Right cardiac atrium (tissue), 5 donors: ENCODE results near the gene CARD9. TPM values are rescaled to one million over a fixed set of nuclear protein-coding genes. Genes with fewer than 3 reads are reported as not detected.

Experiments
- ATAC-seq, 2 donors: fragments of 200-7000 bp; cut with Tn5 transposase; one replicate each; pipeline versions ENCODE4 v1.8.0 to v1.9.1; 2020; ENCODE audit warnings: moderate library complexity in 2 of 2, mild to moderate bottlenecking in 1 of 2
- DNase-seq, 3 donors: peaks; one replicate each; pipeline ENCODE4 v3.0.0-alpha.2; 2020
- H3K27ac ChIP-seq: one replicate; pipeline ENCODE4 v1.5.1; 2013; ENCODE audit warnings: mild to moderate bottlenecking, low read length, control low read depth, moderate library complexity
- H3K27me3 ChIP-seq: one replicate; pipeline ENCODE4 v1.6.1; 2013; ENCODE audit not compliant: control insufficient read depth, insufficient read depth
- H3K4me1 ChIP-seq: one replicate; pipeline ENCODE4 v1.6.1; 2013; ENCODE audit warnings: low read length; ENCODE audit not compliant: control insufficient read depth, insufficient read depth
- H3K4me3 ChIP-seq: one replicate; pipeline ENCODE4 v1.5.1; 2013; ENCODE audit warnings: low read length, control low read depth
- H3K9me3 ChIP-seq: one replicate; pipeline ENCODE4 v1.6.1; 2013; ENCODE audit warnings: low read length; ENCODE audit not compliant: control insufficient read depth
- WGBS: extraction: QIAGEN DNeasy Blood & Tissue Kit; methylation state at CpG from one replicate; pipeline ENCODE4 v1.1.7; 2013; 5-methylcytosine and 5-hydroxymethylcytosine counted together
- intact Hi-C, 4 donors: fragments of 100-400 bp; cut with DNase I; formaldehyde crosslinking; loops; one replicate each; pipeline versions ENCODE4 v1.11.0 to v1.14.0; 2022 to 2023
- polyA plus RNA-seq: library from polyadenylated mRNA; stranded (reverse); fragments of 200-250 nt; gene quantifications from one replicate; pipeline ENCODE4 v1.2.3, GENCODE V29; 2013
- total RNA-seq, 4 donors: library from RNA; stranded (reverse); fragmentation: NEBNext Ultra II Directional; extraction: Animal tissue kit (Norgen Biotek cat#: 25700); gene quantifications; one replicate each; pipeline ENCODE4 v1.2.1, GENCODE V29; 2021
- donor health status: healthy with polysubstance abuse.
- donor health status: DM: no; HTN: yes; CAD: no.
- donor health status: DM: no; HTN: no; CAD: no.
- donor health status: DM: no; HTN: yes; CAD: no; lungs with severe emphysema.
- donor health status: DM: yes; HTN: yes; CAD: no.

CARD9 gene
- total and polyA plus RNA-seq, 5 donors = 0.68 to 2.1 (median 0.78) TPM

DNA sequence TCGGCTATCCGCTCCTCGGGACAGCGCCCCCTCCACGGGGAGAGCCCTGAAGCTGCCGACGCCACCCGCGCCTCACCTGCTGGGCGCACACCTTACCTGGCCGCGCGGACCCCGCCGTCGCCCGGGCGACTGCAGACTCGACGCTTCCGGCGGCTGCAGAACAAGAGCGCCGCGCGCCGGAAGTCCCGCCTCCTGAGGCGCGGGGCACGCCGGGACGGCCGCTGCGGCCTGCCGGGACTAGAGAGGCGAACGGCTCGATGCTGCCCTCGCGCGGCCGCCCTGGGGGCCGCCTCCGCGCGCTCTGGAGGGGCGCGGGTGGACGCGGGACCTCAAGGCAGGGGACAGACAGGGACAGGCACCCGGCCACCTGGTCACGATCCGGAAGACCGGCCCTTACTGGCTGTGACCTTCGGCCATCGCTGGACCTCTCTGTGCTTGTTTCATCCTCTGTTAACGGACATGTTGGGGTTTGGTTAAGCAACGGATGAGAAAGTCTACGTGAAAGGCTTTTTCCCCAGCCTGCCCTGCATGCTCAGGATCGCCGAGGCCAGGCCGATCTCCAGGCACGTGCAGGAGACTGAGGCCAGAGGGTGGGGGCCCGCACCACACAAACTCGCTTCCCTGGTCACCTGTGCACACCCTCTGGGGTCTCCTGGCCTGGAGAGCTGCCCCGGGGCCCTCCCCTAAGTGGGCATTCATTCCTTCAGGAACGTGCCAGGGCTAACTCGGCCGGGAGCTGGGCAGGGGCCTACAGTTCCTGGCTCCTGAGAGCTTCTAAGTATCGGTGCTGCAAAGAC is 26.8 kb upstream of the CARD9 start, which contains the start of gene SNAPC4:
Gene SNAPC4, minus strand, starts transcription at position 133 of the 797 bp plus-strand sequence. CDS start 1,742 bp downstream, outside the sequence.
- 5% methylated on average over 71 of the region's 71 CpGs for WGBS
- intact Hi-C loops = loop anchor here in 2 of 4 donors (5.0 kb wide), 1 partner anchor 88 kb away; no protein-coding TSS in a partner anchor
- Histone ChIP-seq H3K9me3 (no peaks in the 10 kb centered on the region), H3K27ac (no peak within 1 kb of the TSS), H3K4me3 (peak within 1 kb of the TSS; percentile 82), H3K4me1 (no peaks in the 10 kb centered on the region), H3K27me3 (no peaks in the 10 kb centered on the region)
- peak; percentile 90 to 92 for ATAC-seq
- peak; percentile 88 to 96 (median 95) for DNase-seq

DNA sequence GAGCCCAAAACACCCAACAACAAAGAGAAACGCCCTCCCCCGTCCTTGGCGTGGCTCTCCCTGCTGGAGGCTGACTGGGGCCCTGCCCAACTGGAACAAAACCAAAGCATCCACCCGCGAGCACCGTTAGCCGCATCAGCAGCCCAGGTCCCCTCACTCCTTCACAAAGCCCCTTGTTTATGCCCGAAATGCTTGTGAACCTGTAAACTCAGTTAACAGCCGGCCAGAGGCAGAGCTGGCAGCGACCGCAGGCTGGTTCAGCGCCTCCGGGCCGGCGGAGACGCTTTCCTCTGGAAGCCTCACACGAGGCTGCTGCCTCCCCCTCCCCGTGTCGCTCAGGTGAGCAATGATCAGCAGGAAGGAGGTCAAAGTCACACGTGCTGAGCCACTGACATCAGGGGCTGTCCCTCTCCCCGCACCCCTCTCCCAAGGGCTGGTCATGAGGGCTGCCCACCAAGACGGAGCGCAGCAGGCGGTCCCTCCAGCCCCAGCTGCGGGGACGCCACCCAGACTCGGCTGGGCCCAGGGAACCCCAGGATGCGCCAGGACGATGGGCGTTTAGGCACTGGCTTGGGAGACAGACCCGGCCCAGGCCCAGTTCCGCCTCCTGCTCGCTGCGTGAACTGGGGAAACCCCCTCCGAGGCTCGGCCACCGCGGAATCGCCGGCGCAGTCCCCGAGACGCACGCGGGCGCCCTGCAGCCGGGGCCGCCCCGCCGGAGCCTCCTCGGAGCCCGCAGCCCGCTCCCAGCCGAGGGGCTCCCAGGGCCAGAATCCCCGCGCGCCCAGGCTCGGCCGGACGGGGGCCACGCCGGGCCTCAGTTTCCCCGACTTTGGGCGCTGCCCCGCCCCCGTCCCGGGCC is 25.9 kb upstream of the CARD9 start:
- H3K4me3 ChIP-seq = peak overlapping the region; percentile 82
- DNase-seq = peak in 1 of 3 donors; percentile 63
- no peaks in the 10 kb centered on the region for H3K4me1 ChIP-seq
- WGBS = under 1% methylated on average over 67 of the region's 67 CpGs
- H3K27ac ChIP-seq = no peak overlapping the region
- H3K9me3 ChIP-seq = no peaks in the 10 kb centered on the region
- peak; percentile 1 to 10 for ATAC-seq
- no peaks in the 10 kb centered on the region for H3K27me3 ChIP-seq
- intact Hi-C loops = loop anchor here in 2 of 4 donors (5.0 kb wide), 1 partner anchor 87 kb away; no protein-coding TSS in a partner anchor

DNA sequence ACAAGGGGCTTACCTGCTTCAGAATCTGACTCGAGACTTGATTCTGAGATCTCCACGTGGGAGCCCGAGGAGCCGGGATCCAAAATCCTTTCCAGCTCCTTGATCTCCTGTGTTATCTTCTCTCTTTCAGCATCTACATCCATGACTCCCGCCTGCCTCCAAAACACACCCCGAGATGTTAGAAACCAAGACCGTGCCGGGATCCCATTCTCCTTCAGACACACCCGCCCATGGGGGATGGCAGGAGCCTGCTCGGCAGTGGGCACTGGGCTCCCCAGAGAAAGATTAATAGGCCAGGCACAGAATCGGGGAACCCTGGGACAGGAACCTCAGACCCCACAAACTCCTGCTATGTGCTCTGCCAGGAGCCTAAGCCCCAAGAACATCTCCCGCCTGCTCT is 24.8 kb upstream of the CARD9 start:
- WGBS = 93% methylated on average over 12 of the region's 12 CpGs
- H3K27ac ChIP-seq = no peak overlapping the region
- H3K4me3 ChIP-seq = no peak overlapping the region
- no peaks in the 10 kb centered on the region for H3K4me1 ChIP-seq
- no peaks in the 10 kb centered on the region for H3K9me3 ChIP-seq
- no peaks in the 10 kb centered on the region for H3K27me3 ChIP-seq
- intact Hi-C loops = no loop called here
- ATAC-seq (no peak), DNase-seq (peak in 1 of 3 donors; percentile 27)

DNA sequence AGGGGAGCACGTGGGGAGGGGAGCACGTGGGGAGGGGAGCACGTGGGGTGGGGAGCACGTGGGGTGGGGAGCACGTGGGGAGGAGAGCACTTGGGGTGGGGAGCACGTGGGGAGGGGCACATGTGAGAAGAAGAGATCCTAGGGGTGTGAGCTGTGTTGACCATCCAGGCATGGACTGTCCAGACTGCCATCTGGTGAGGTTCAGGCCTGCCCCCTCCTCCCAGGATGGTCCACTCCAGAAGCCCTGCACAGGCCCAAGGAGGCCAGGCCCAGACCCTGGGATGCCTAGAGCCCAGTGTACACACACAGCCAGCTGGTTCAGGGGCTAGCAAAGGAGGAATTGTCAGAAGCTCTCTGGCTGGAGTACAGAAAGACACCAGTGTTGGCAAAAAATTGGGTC is 24.2 kb upstream of the CARD9 start:
- Histone ChIP-seq H3K4me1 (no peaks in the 10 kb centered on the region), H3K27me3 (no peaks in the 10 kb centered on the region), H3K27ac (no peak overlapping the region), H3K9me3 (no peaks in the 10 kb centered on the region), H3K4me3 (no peak overlapping the region)
- WGBS = 84% methylated on average over 6 of the region's 6 CpGs
- intact Hi-C loops = no loop called here
- DNase-seq (peak in 1 of 3 donors; percentile 37), ATAC-seq (no peak)

DNA sequence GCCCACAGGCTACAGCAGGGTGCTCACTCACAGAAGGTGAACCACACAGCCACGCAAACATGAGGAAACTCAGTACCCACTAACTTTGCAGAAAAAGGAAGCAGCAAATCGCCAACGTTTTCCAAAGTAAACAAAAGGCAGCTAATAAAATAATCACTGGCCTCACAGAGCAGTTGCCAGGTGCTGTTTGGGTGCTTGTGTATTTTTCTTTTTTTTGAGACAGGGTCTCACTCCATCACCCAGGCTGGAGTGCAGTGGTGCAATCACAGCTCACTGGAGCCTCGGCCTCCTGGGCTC is 22.7 kb upstream of the CARD9 start:
- 82% methylated on average over 4 of the region's 4 CpGs for WGBS
- H3K9me3 ChIP-seq = no peaks in the 10 kb centered on the region
- no peaks in the 10 kb centered on the region for H3K27me3 ChIP-seq
- H3K27ac ChIP-seq = no peak overlapping the region
- no peak for ATAC-seq
- no peak overlapping the region for H3K4me3 ChIP-seq
- intact Hi-C loops = no loop called here
- H3K4me1 ChIP-seq = no peaks in the 10 kb centered on the region
- DNase-seq = no peak

DNA sequence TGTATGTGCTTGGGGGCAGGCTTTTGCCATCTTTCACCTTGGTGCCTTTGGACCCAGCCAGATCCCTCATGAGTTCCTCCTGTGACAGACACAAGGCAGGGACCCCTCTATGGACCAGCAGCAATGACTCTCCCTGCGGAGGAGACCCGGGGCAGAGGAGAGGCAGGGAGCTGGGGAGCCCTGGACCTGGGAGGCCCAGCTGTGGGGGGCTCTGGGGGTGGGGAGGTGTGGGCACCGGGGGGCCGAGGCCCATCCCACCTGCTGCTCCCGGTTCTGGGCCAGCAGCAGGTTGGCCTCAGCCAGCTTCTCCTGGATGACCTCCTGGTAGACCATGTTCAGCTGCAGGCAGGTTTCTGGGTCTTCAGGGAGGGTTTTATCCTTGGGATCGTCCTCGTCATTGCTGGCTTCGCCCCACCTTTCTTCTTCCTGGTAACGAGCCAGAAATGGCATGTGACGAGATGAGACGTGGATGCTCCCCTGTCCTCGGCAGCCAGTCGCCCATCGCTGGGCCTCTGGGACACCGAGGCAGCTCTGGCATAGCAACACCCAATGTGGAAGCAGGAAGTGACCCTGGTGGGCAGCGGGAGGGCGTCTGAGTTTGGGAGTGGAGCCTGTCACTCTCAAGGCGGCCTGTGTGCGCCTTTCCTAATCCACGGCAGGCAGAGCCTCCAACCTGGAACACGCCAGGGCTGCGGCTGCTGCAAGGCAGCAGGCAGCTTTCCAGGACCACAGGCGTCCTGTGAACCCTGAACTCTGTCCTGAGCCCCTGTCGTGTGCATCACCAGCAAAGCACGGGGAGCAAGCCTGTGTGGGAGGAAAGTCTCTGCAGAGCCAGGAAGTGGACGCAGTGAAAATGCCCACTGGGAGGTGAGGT is 22.1 kb upstream of the CARD9 start:
- ATAC-seq = no peak
- no peak overlapping the region for H3K4me3 ChIP-seq
- 87% methylated on average over 26 of the region's 26 CpGs for WGBS
- no peaks in the 10 kb centered on the region for H3K27me3 ChIP-seq
- H3K9me3 ChIP-seq = no peaks in the 10 kb centered on the region
- peak in 2 of 3 donors; percentile 28 to 54 for DNase-seq
- intact Hi-C loops = no loop called here
- no peaks in the 10 kb centered on the region for H3K4me1 ChIP-seq
- no peak overlapping the region for H3K27ac ChIP-seq

DNA sequence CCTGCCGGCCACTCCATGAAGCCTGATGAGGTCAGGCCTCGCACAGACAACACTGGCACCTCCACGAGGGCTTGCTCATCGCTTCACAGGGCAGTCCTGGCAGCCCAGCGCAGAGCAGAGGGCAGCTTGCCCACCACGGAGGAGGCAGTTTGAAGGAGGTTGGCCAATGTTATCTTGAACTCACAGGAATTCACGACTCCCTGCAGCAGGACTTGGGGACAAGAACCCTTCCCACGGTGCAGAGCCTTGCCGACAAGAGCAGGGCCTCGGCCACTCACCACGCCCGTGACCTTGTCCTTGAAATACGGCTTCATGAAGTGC is 21.5 kb upstream of the CARD9 start:
- intact Hi-C loops = no loop called here
- H3K4me1 ChIP-seq = no peaks in the 10 kb centered on the region
- no peaks in the 10 kb centered on the region for H3K9me3 ChIP-seq
- no peak overlapping the region for H3K27ac ChIP-seq
- WGBS = 92% methylated on average over 13 of the region's 13 CpGs
- no peaks in the 10 kb centered on the region for H3K27me3 ChIP-seq
- no peak overlapping the region for H3K4me3 ChIP-seq
- ATAC-seq (no peak), DNase-seq (peak in 1 of 3 donors; percentile 18)

DNA sequence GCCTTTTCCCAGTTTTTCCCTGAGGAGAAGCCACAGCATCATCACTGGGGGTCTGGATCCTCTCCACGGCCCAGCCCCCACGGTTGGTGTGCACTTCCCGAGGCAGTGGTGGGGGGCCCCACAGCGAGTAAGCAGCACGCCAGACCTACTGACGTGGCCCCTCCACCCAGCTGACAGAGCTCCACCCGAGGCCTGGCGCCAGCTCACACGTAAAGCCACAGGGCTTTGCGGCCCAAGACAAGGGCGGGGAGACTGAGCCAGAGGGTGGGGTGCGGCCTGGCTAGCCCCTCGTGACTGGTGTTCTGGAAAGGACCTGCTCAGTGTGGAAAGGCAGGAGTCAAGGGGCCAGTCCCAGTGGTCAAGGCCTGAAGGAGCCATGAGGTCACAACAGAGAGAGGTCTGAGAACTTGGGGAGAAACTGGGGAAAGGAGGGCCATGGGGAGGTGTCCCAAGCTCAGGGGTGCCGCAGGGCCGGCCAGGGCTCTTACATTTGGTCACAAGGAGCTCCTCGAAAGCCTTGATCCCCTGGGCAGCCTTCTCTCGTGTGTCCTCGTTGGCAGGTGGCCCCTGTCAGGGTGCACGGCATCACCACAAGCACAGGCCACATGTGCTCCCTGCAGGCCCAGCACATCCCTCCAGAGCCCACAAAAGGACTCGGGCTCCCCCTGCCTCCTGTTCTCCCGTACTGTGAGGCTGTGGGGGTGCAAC is 21.0 kb upstream of the CARD9 start:
- intact Hi-C loops = no loop called here

DNA sequence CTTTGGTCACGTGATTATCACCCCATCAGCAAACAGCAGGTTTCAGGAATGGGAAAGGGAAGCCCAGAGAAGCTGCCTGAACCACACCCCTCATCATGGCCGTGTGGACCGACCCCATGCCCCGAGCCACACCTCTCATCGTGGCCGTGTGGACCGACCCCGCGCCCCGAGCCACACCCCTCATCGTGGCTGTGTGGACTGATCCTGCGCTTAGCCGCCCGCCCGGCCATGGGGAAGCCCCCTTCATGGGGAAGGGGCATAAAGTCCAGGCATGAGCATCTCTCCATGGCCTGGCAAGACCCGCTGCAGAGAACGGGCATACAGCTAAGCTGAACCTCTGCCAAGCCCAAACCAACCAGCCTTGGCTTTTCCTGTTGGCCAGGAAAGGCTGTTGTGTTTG is 20.1 kb upstream of the CARD9 start:
- Histone ChIP-seq H3K4me3 (no peak overlapping the region), H3K9me3 (no peaks in the 10 kb centered on the region), H3K4me1 (no peaks in the 10 kb centered on the region), H3K27ac (no peak overlapping the region), H3K27me3 (no peaks in the 10 kb centered on the region)
- 87% methylated on average over 17 of the region's 17 CpGs for WGBS
- intact Hi-C loops = no loop called here
- ATAC-seq (no peak), DNase-seq (peak in 2 of 3 donors; percentile 7 to 48)

More for the DNA sequence above, 21.0 kb upstream of the CARD9 start:
- DNase-seq (peak in 2 of 3 donors; percentile 17 to 36), ATAC-seq (no peak)
- 94% methylated on average over 21 of the region's 21 CpGs for WGBS
- H3K4me1 ChIP-seq = no peaks in the 10 kb centered on the region
- H3K27me3 ChIP-seq = no peaks in the 10 kb centered on the region
- H3K9me3 ChIP-seq = no peaks in the 10 kb centered on the region
- H3K4me3 ChIP-seq = no peak overlapping the region
- H3K27ac ChIP-seq = no peak overlapping the region
